ENCODE measurements around the gene ITPRIPL2. TPM values are rescaled to one million over a fixed set of nuclear protein-coding genes. Genes with fewer than 3 reads are reported as not detected.

ITPRIPL2 gene
- total RNA-seq (2012; rRNA removed): 11.1 and 15.0 TPM in 2 replicates
- 9.2 and 10.1 TPM in 2 replicates for polyA plus RNA-seq (2012; rRNA removed)
- polyA plus RNA-seq (2012; cell fraction: cytosol; rRNA removed): 5.2 and 16.1 TPM in 2 replicates
- polyA plus RNA-seq (2012; cell fraction: nucleus; rRNA removed; ENCODE audit: low replicate concordance): 6.1 and 13.7 TPM in 2 replicates
- Bru-seq, nascent RNA: percentile 86 among the genes with signal in this experiment
- BruChase-seq, experiment 1, labeled RNA remaining after a 6-hour chase: percentile 99 among the genes with signal in this experiment
- percentile 100 among the genes with signal in this experiment for BruChase-seq, experiment 2, labeled RNA remaining after a 2-hour chase
- long read RNA-seq, full-length matches to known transcripts: 101 of 117 reads
- long read RNA-seq, partial matches to known transcripts: 0 of 117 reads
- long read RNA-seq, other reads (novel, unspliced or antisense): 16 of 117 reads

DNA sequence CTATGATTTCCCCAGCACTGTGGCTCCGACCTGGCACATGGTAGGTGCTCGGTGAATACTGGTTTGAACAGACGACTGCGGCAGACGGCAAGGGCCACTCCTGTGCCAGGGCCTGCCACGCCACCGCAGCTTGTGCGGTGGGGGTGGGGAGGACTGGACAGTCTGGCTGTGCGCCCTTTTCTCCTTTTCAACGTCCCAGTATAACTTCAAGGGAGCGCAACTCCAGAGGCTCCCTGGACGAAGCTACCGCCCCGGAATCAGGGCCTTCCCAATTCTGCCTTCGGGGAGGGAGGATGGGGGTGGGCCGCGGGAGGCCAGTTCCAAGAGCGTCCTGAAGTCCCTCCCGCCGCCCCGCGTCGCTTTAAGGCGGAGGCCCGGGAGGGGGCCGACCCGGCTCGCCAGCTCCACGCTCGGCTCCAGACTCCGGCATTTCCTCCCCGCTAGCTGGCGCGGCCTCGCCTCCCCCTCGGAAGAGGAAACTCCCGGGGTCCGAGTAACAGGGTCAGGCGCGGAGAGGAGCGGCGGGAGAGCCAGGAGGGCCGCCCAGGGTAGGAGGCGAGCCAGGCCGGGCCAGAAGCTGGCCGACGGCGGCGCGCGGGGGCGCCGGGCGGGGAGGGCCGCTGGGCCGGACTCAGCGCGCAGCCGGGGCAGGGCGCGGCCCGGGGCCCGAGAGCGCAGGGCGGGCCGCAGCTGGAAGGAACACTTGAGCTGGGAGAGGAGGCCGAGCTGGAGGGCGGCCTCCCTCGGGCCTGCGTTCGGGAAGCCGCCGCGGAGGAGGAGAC is at the start of gene ITPRIPL2:
ITPRIPL2 (plus strand) TSS at position 388 of the 782 bp plus-strand sequence. CDS start 498 bp downstream, outside the sequence.
- intact Hi-C loops (cut with micrococcal nuclease): loop anchor here (1.0 to 5.0 kb wide), 2 partner anchors 27 to 409 kb away; partner anchors contain the start of genes CCP110 and GDE1
- peak within 1 kb of the TSS; percentile 97 for H2AFZ ChIP-seq (replicated peaks; ENCODE audit: low read length, poor library complexity)
- H3K27ac ChIP-seq (ENCODE audit: insufficient read depth, low read length): peak within 1 kb of the TSS; percentile 95
- peak; percentile 43; the same call in 1 of the 2 replicates for TF ChIP-seq MXI1 (IDR thresholded peaks at IDR 0.05; ENCODE audit: borderline replicate concordance, low read depth, low read length)
- peak; percentile 77 for TF ChIP-seq POLR2A (IDR thresholded peaks at IDR 0.05; ENCODE audit: low read depth, low read length)
- no peak for TF ChIP-seq BHLHE40 (IDR thresholded peaks at IDR 0.05; ENCODE audit: low read depth, low read length)
- TF ChIP-seq MAZ (IDR thresholded peaks at IDR 0.05; ENCODE audit: borderline replicate concordance, low read depth, low read length): peak; percentile 55; the same call in 1 of the 2 replicates
- 0 out of 2 replicates have a peak, but pooled peaks have one; percentile 1 for TF ChIP-seq FOS (IDR thresholded peaks at IDR 0.05; ENCODE audit: low read depth, low read length)
- TF ChIP-seq, protein P1, sequence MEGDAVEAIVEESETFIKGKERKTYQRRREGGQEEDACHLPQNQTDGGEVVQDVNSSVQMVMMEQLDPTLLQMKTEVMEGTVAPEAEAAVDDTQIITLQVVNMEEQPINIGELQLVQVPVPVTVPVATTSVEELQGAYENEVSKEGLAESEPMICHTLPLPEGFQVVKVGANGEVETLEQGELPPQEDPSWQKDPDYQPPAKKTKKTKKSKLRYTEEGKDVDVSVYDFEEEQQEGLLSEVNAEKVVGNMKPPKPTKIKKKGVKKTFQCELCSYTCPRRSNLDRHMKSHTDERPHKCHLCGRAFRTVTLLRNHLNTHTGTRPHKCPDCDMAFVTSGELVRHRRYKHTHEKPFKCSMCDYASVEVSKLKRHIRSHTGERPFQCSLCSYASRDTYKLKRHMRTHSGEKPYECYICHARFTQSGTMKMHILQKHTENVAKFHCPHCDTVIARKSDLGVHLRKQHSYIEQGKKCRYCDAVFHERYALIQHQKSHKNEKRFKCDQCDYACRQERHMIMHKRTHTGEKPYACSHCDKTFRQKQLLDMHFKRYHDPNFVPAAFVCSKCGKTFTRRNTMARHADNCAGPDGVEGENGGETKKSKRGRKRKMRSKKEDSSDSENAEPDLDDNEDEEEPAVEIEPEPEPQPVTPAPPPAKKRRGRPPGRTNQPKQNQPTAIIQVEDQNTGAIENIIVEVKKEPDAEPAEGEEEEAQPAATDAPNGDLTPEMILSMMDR (conservative IDR thresholded peaks at IDR 0.05; ENCODE audit: low read depth, low read length): no peak
- TF ChIP-seq MAFK (IDR thresholded peaks at IDR 0.05; ENCODE audit: low read depth, low read length): no peak
- no peak for TF ChIP-seq CHD1 (IDR thresholded peaks at IDR 0.05; ENCODE audit: low read depth, low read length)
- H2AK5ac ChIP-seq (ENCODE audit: low read depth, low read length): peak within 1 kb of the TSS; percentile 91
- in situ Hi-C loops (cut with MboI; ENCODE audit: low sequenced_read_pairs): loop anchor here (25.0 kb wide), 2 partner anchors 599 to 774 kb away; partner anchors contain the start of genes GPRC5B, IQCK and KNOP1
- POLR2A ChIA-PET (ENCODE audit: unreplicated experiment): no interaction called here
- peak within 1 kb of the TSS; percentile 96 for H3K23ac ChIP-seq (ENCODE audit: low read depth, low read length)
- peak within 1 kb of the TSS; percentile 84 for H3K9ac ChIP-seq (ENCODE audit: low read depth, low read length)
- H3K4me2 ChIP-seq (ENCODE audit: low read depth, low read length): peak within 1 kb of the TSS; percentile 84
- no TSS peak for BruUV-seq (replicated peaks)
- peaks cover 28% of the 10 kb centered on the region for H4K20me1 ChIP-seq (ENCODE audit: insufficient read depth, low read length)
- H4K8ac ChIP-seq (ENCODE audit: low read depth in 2 of 2, low read length in 2 of 2): peak within 1 kb of the TSS; percentile 85 to 94
- no peaks in the 10 kb centered on the region for H3K27me3 ChIP-seq (ENCODE audit: control insufficient read depth, insufficient read depth, low read length)
- peak within 1 kb of the TSS; percentile 99 for H2BK120ac ChIP-seq (ENCODE audit: low read depth, low read length)
- no peaks in the 10 kb centered on the region for H3K9me3 ChIP-seq (ENCODE audit: control insufficient read depth, insufficient read depth, low read length)
- peak within 1 kb of the TSS; percentile 95; the same call in 2 of the 3 replicates for H2BK15ac ChIP-seq (ENCODE audit: low read depth, low read length)
- peak within 1 kb of the TSS; percentile 99 for H3K14ac ChIP-seq (replicated peaks; ENCODE audit: low read depth, low read length)
- H3K36me3 ChIP-seq (ENCODE audit: control insufficient read depth, insufficient read depth, low read length): peaks cover 16% of the 10 kb centered on the region
- peaks cover 0 to 38% of the 10 kb centered on the region in 2 experiments; a peak in 2 of 4 replicates for H3K79me1 ChIP-seq (ENCODE audit: low read depth in 1 of 2, low read length in 2 of 2)
- H3K4me1 ChIP-seq (ENCODE audit: control insufficient read depth, insufficient read depth, low read length): peaks cover 26% of the 10 kb centered on the region
- DNase-seq (peak; percentile 85), ATAC-seq (ENCODE audit: low read depth) (peak; percentile 88)
- peak within 1 kb of the TSS; percentile 92 for H2BK20ac ChIP-seq (ENCODE audit: low read depth, low read length)
- H3K9me1 ChIP-seq (ENCODE audit: insufficient read depth, low read length): 0 out of 2 replicates have a peak, but pooled peaks cover 4% of the 10 kb centered on the region
- 1% methylated on average over 20 of the region's 74 CpGs; no CpG with 5 or more reads in 1 of the 2 experiments for WGBS, 2 experiments (ENCODE audit: extremely low coverage in 2 of 2, insufficient read length in 1 of 2)
- peak within 1 kb of the TSS; percentile 94 for H2BK5ac ChIP-seq (ENCODE audit: low read depth, low read length, poor library complexity, severe bottlenecking)
- H3K56ac ChIP-seq (ENCODE audit: extremely low read depth, insufficient read depth, low read length): peak within 1 kb of the TSS; percentile 78; the same call in 1 of the 2 replicates
- H3K4me3 ChIP-seq (ENCODE audit: insufficient read depth, low read depth, low read length): peak within 1 kb of the TSS; percentile 69
- H3K4ac ChIP-seq (ENCODE audit: low read depth, low read length): peak within 1 kb of the TSS; percentile 99
- peak within 1 kb of the TSS; percentile 88 for H4K5ac ChIP-seq (ENCODE audit: low read depth, low read length)
- H3K18ac ChIP-seq (ENCODE audit: low read depth, low read length): peak within 1 kb of the TSS; percentile 88
- dilution Hi-C loops (cut with HindIII; ENCODE audit: low sequenced_read_pairs, unreplicated experiment): no loop called here
- H4K91ac ChIP-seq (ENCODE audit: insufficient read depth, low read depth, low read length): peak within 1 kb of the TSS; percentile 93
- H2AK9ac ChIP-seq (replicated peaks; ENCODE audit: low read depth, low read length, poor library complexity): peak within 1 kb of the TSS; percentile 92
- CTCF ChIA-PET: interaction anchor here (1.1 to 1.4 kb wide), 2 partner anchors 17 to 28 kb away, joined by 4 to 6 read pairs; no protein-coding TSS in a partner anchor
